Trophoblast cell (in vitro differentiated cells and primary cell): ENCODE data around the gene HNRNPU.
"Not testable (repeated sequence)": the region's sequence is repeated elsewhere in the genome, so short reads cannot be mapped to it uniquely, and the experiment has no call there.

Experiments used
- DNase-seq, 2 donors: peaks; one replicate each; pipeline ENCODE4 v3.0.0-alpha.2; 2016
- H2AFZ ChIP-seq: 2 replicates; pipeline ENCODE4 v1.6.1; 2013; ENCODE audit warnings: low read length, moderate library complexity, mild to moderate bottlenecking; ENCODE audit not compliant: insufficient read depth, poor library complexity
- H2AK5ac ChIP-seq: 2 replicates; pipeline ENCODE4 v1.6.1; 2013; ENCODE audit warnings: mild to moderate bottlenecking, low read length
- H2BK120ac ChIP-seq: 2 replicates; pipeline ENCODE4 v1.6.1; 2013; ENCODE audit warnings: low read length, mild to moderate bottlenecking, moderate library complexity; ENCODE audit not compliant: insufficient read depth, poor library complexity
- H2BK12ac ChIP-seq: 2 replicates; pipeline ENCODE4 v1.6.1; 2013; ENCODE audit warnings: mild to moderate bottlenecking, low read length, moderate library complexity
- H2BK5ac ChIP-seq: 2 replicates; pipeline ENCODE4 v1.6.1; 2013; ENCODE audit warnings: low read length, low read depth, moderate library complexity, mild to moderate bottlenecking; ENCODE audit not compliant: poor library complexity
- H3K14ac ChIP-seq: 2 replicates; pipeline ENCODE4 v1.6.1; 2013; ENCODE audit warnings: mild to moderate bottlenecking, low read length
- H3K18ac ChIP-seq: 2 replicates; pipeline ENCODE4 v1.6.1; 2013; ENCODE audit warnings: mild to moderate bottlenecking, low read length
- H3K23ac ChIP-seq: 2 replicates; pipeline ENCODE4 v1.6.1; 2013; ENCODE audit warnings: low read length
- H3K27ac ChIP-seq: 2 replicates; pipeline ENCODE4 v1.5.1; 2013; ENCODE audit warnings: low read depth, mild to moderate bottlenecking, inconsistent platforms, low read length, moderate library complexity
- H3K27me3 ChIP-seq: 2 replicates; pipeline ENCODE4 v1.6.1; 2013; ENCODE audit warnings: inconsistent platforms, mild to moderate bottlenecking, low read length, moderate library complexity; ENCODE audit not compliant: insufficient read depth
- H3K36me3 ChIP-seq, 2 experiments: 1 replicate in 1 of 2; 2 replicates in 1 of 2; pipeline ENCODE4 v1.6.1; 2013; ENCODE audit warnings: low read length in 2 of 2, mild to moderate bottlenecking in 2 of 2, moderate library complexity in 1 of 2; ENCODE audit not compliant: insufficient read depth in 2 of 2, control insufficient read depth in 1 of 2
- H3K4ac ChIP-seq: 2 replicates; pipeline ENCODE4 v1.6.1; 2013; ENCODE audit warnings: low read depth, mild to moderate bottlenecking, low read length, moderate library complexity
- H3K4me1 ChIP-seq, 2 experiments: 1 replicate in 1 of 2; 2 replicates in 1 of 2; pipeline ENCODE4 v1.6.1; 2013; ENCODE audit warnings: low read length in 2 of 2, mild to moderate bottlenecking in 2 of 2, moderate library complexity in 1 of 2; ENCODE audit not compliant: insufficient read depth in 2 of 2, control insufficient read depth in 1 of 2
- H3K4me2 ChIP-seq: 2 replicates; pipeline ENCODE4 v1.6.1; 2013; ENCODE audit warnings: inconsistent platforms, mild to moderate bottlenecking, low read length, moderate library complexity
- H3K4me3 ChIP-seq: 2 replicates; pipeline ENCODE4 v1.5.1; 2013; ENCODE audit warnings: mild to moderate bottlenecking, low read depth, low read length, inconsistent platforms
- H3K79me1 ChIP-seq: one replicate; pipeline ENCODE4 v1.6.1; 2013; ENCODE audit warnings: low read length
- H3K79me2 ChIP-seq: 2 replicates; pipeline ENCODE4 v1.6.1; 2013; ENCODE audit warnings: low read length, mild to moderate bottlenecking; ENCODE audit not compliant: control insufficient read depth, insufficient read depth, poor library complexity
- H3K9ac ChIP-seq: 2 replicates; pipeline ENCODE4 v1.6.1; 2013; ENCODE audit warnings: mild to moderate bottlenecking, low read length
- H3K9me3 ChIP-seq: 2 replicates; pipeline ENCODE4 v1.6.1; 2013; ENCODE audit warnings: low read depth, mild to moderate bottlenecking, control low read depth, inconsistent platforms, low read length; ENCODE audit not compliant: insufficient read depth
- H4K12ac ChIP-seq: 2 replicates; pipeline ENCODE4 v1.6.1; 2013; ENCODE audit warnings: low read depth, mild to moderate bottlenecking, low read length, moderate library complexity
- H4K8ac ChIP-seq: 2 replicates; pipeline ENCODE4 v1.6.1; 2013; ENCODE audit warnings: low read depth, mild to moderate bottlenecking, low read length, moderate library complexity
- H4K91ac ChIP-seq: one replicate; pipeline ENCODE4 v1.6.1; 2013; ENCODE audit warnings: low read depth, mild to moderate bottlenecking, low read length, moderate library complexity
- WGBS: extraction: QIAGEN DNeasy Blood & Tissue Kit; methylation state at CpG from one replicate; pipeline ENCODE4 v1.1.7; 2013; ENCODE audit warnings: missing lambda C conversion rate; ENCODE audit not compliant: insufficient read length, insufficient coverage; ENCODE audit errors: extremely low coverage; 5-methylcytosine and 5-hydroxymethylcytosine counted together

Gene HNRNPU

DNA sequence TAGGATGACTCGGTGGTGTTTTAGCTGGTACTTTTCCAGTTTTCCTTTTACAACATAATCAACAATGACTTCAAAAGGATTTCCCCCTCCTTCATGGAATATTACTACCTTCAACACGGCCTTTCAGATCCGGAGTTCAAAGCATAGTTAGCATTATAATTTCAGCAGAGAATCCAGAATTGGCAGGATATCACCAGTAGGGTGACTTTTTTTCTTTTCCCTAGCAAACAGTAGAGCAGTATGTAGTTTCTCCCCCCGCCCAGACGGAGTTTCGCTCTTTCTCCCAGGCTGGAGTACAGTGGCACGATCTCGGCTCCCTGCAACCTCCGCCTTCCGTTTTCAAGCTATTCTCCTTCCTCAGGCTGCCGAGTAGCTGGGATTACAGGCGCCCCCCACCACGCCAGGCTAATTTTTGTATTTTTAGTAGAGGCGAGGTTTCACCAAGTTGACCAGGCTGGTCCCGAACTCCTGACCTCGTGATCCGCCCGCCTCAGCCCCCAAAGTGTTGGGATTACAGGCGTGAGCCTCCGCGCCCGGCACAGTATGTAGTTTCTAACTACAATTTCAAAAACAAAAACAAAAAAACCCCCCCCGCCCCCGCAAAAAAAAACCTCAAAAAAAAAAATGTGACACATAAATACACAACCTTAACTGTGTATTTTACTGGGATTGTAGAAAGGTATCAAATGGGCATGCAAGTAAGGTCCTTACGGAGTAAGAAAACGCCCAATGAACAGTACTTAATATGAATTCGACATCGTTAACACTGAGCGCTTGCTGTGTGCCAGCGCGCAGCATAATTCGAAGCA lies 30.4 kb downstream of the HNRNPU start:
- H3K23ac ChIP-seq, result no peak overlapping the region
- no peaks in the 10 kb centered on the region for H3K4me1 ChIP-seq
- no peak overlapping the region for H3K18ac ChIP-seq
- H4K12ac ChIP-seq, result peak overlapping the region; percentile 77
- peak overlapping the region; percentile 56 for H2BK5ac ChIP-seq
- no peak overlapping the region for H3K4me3 ChIP-seq
- H2AFZ ChIP-seq, result peak overlapping the region; percentile 77
- H3K4ac ChIP-seq, result peak overlapping the region; percentile 8
- H3K27ac ChIP-seq, result peak overlapping the region; percentile 100
- H3K79me2 ChIP-seq, result peaks cover 6% of the 10 kb centered on the region
- peak overlapping the region; percentile 78 for H3K14ac ChIP-seq
- peaks cover 0 to 3% of the 10 kb centered on the region in 2 experiments for H3K36me3 ChIP-seq
- no peak overlapping the region for H2BK12ac ChIP-seq
- WGBS, result no CpG with 5 or more reads among the region's 32 CpGs
- DNase-seq, result peak; percentile 66 to 87
- H2BK120ac ChIP-seq, result peak overlapping the region; percentile 54
- H4K8ac ChIP-seq, result peak overlapping the region; percentile 82
- peak overlapping the region; percentile 82 for H3K4me2 ChIP-seq
- H4K91ac ChIP-seq, result peak overlapping the region; percentile 90
- peaks cover 21% of the 10 kb centered on the region for H3K79me1 ChIP-seq
- H3K9me3 ChIP-seq, result no peaks in the 10 kb centered on the region
- no peak overlapping the region for H2AK5ac ChIP-seq
- H3K9ac ChIP-seq, result peak overlapping the region; percentile 67
- no peaks in the 10 kb centered on the region for H3K27me3 ChIP-seq

GRCh38 chr1:244833260-244833659 lies 31.1 kb downstream of the HNRNPU start:
- H3K79me2 ChIP-seq, H3K4ac ChIP-seq, H4K12ac ChIP-seq, H3K9ac ChIP-seq, H2BK5ac ChIP-seq, H3K23ac ChIP-seq, H2BK12ac ChIP-seq, H3K27ac ChIP-seq, H4K91ac ChIP-seq, H2AK5ac ChIP-seq, DNase-seq, H2BK120ac ChIP-seq, H3K18ac ChIP-seq, H3K14ac ChIP-seq, H3K4me3 ChIP-seq, H3K4me1 ChIP-seq, H3K27me3 ChIP-seq, H3K9me3 ChIP-seq, H3K4me2 ChIP-seq, H2AFZ ChIP-seq, H3K36me3 ChIP-seq: not testable (repeated sequence)
- Histone ChIP-seq H3K79me1 (peaks cover 21% of the 10 kb centered on the region), H4K8ac (peak overlapping the region; percentile 38)
- WGBS, result no CpG with 5 or more reads among the region's 8 CpGs

DNA sequence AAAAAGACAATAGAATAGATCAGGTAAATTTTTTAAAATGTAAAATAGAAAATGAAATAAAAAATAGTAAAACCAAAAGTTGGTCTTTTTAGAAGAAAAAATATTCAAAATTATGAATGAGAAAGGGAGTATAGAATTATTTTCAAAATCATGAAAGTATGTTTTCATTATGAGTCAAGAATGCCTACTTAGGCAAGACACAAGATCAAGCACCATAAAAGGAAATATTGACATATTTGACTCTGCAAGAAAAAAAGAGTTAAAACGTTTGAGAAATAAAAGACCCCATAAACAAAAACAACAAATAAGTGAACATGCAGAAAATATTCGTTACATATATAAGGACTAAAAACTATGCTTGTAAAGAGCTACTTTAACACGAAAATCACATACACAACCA lies 33.7 kb downstream of the HNRNPU start:
- H2AFZ ChIP-seq, result no peak overlapping the region
- H2BK5ac ChIP-seq, result no peak overlapping the region
- H3K79me2 ChIP-seq, result peaks cover 5% of the 10 kb centered on the region
- no CpG with 5 or more reads among the region's 3 CpGs for WGBS
- no peak overlapping the region for H3K23ac ChIP-seq
- H3K14ac ChIP-seq, result no peak overlapping the region
- no peak overlapping the region for H3K18ac ChIP-seq
- H2BK120ac ChIP-seq, result no peak overlapping the region
- H3K36me3 ChIP-seq, result peaks cover 0 to 3% of the 10 kb centered on the region in 2 experiments
- H2AK5ac ChIP-seq, result no peak overlapping the region
- H3K9ac ChIP-seq, result no peak overlapping the region
- H3K27me3 ChIP-seq, result no peaks in the 10 kb centered on the region
- DNase-seq, result no peak
- no peak overlapping the region for H3K4me2 ChIP-seq
- H4K8ac ChIP-seq, result no peak overlapping the region
- no peak overlapping the region for H4K91ac ChIP-seq
- no peak overlapping the region for H3K4me3 ChIP-seq
- peaks cover 0 to 4% of the 10 kb centered on the region in 2 experiments for H3K4me1 ChIP-seq
- H3K4ac ChIP-seq, result no peak overlapping the region
- no peak overlapping the region for H2BK12ac ChIP-seq
- H3K27ac ChIP-seq, result no peak overlapping the region
- no peaks in the 10 kb centered on the region for H3K9me3 ChIP-seq
- peaks cover 16% of the 10 kb centered on the region for H3K79me1 ChIP-seq
- H4K12ac ChIP-seq, result no peak overlapping the region

- H3K4ac ChIP-seq, result no peak overlapping the region
- no peak overlapping the region for H3K4me3 ChIP-seq
- no peaks in the 10 kb centered on the region for H3K79me2 ChIP-seq
- no peak overlapping the region for H4K12ac ChIP-seq
- H3K4me2 ChIP-seq, result no peak overlapping the region
- no peak overlapping the region for H3K27ac ChIP-seq
- WGBS, result no CpG with 5 or more reads among the region's 4 CpGs
- H3K9ac ChIP-seq, result no peak overlapping the region
- no peak overlapping the region for H2AK5ac ChIP-seq
- peaks cover 0 to 3% of the 10 kb centered on the region in 2 experiments for H3K36me3 ChIP-seq
- no peak overlapping the region for H4K91ac ChIP-seq
- no peaks in the 10 kb centered on the region for H3K9me3 ChIP-seq
- DNase-seq, result no peak
- no peaks in the 10 kb centered on the region for H3K27me3 ChIP-seq
- no peak overlapping the region for H2BK12ac ChIP-seq
- no peak overlapping the region for H3K23ac ChIP-seq
- H2AFZ ChIP-seq, result no peak overlapping the region
- H4K8ac ChIP-seq, result no peak overlapping the region
- peaks cover 0 to 4% of the 10 kb centered on the region in 2 experiments for H3K4me1 ChIP-seq
- no peak overlapping the region for H2BK120ac ChIP-seq
- no peak overlapping the region for H2BK5ac ChIP-seq
- no peaks in the 10 kb centered on the region for H3K79me1 ChIP-seq
- no peak overlapping the region for H3K18ac ChIP-seq
- H3K14ac ChIP-seq, result no peak overlapping the region
Measured at GRCh38 chr1:244826712-244827111, 37.6 kb downstream of the HNRNPU start.
